ENCODE data around the gene ACTR2.

GRCh38 chr2:65214361-65214760, 13.3 kb upstream of the ACTR2 start:
- no peak for TF ChIP-seq POLR2A (IDR thresholded peaks at IDR 0.05; ENCODE audit: extremely low read depth, insufficient read length)
- no peak for TF ChIP-seq CTCF (IDR thresholded peaks at IDR 0.05; ENCODE audit: low read depth, low read length)
- TF ChIP-seq, protein P1, sequence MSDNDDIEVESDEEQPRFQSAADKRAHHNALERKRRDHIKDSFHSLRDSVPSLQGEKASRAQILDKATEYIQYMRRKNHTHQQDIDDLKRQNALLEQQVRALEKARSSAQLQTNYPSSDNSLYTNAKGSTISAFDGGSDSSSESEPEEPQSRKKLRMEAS (IDR thresholded peaks at IDR 0.05; ENCODE audit: low read depth, low read length): no peak
- TF ChIP-seq MYC (IDR thresholded peaks at IDR 0.05; ENCODE audit: low read depth, low read length): no peak
